ENCODE results near the gene FANCI. TPM values are rescaled to one million over a fixed set of nuclear protein-coding genes. Genes with fewer than 3 reads are reported as not detected.

FANCI gene
- total RNA-seq, 1 experiment from 2014 or later: 112 TPM

DNA sequence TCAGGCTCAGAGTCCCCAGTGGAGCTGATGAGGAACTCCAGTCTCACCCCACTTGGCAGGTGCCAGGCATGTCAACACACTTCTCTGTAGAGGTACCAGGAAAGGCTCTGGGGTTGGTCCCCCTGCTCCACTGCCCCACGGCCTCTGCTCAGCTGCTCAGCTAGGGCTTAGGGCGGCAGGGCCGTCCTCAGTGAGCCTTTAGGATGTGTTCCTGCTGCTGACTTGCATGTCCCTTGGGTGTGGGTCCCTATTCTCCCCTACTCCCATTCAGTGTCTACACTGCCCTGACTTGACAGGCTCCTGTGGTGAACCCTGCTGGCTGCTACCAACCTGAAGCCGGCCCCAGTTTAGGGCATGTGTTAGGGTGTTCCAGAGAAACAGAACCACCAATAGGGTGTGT, 108.7 kb downstream of the FANCI start:
- Histone ChIP-seq H3K4me3 (replicated peaks in 1 of 2; ENCODE audit: low read depth in 1 of 2, low read length in 2 of 2) (no peak overlapping the region), H3K36me3 (ENCODE audit: control insufficient read depth in 1 of 2, insufficient read depth in 2 of 2, low read length in 2 of 2) (no peaks in the 10 kb centered on the region), H3K4me2 (ENCODE audit: low read length) (no peak overlapping the region), H4K20me1 (ENCODE audit: insufficient read depth) (no peaks in the 10 kb centered on the region), H3K9ac (ENCODE audit: low read length) (no peak overlapping the region), H2AFZ (ENCODE audit: low read depth, low read length, poor library complexity, severe bottlenecking) (no peak overlapping the region), H3K4me1 (ENCODE audit: control insufficient read depth in 1 of 2, insufficient read depth in 2 of 2, low read length in 2 of 2) (peaks cover 0 to 12% of the 10 kb centered on the region in 2 experiments; a peak in 2 of 4 replicates), H3K9me2 (ENCODE audit: insufficient read depth) (no peaks in the 10 kb centered on the region), H3K27ac (ENCODE audit: low read depth, low read length) (no peak overlapping the region), H3K9me3 (ENCODE audit: control insufficient read depth in 1 of 2, insufficient read depth in 1 of 2, low read depth in 1 of 2, low read length in 2 of 2) (no peaks in the 10 kb centered on the region), H3K79me2 (ENCODE audit: insufficient read depth, low read length) (no peaks in the 10 kb centered on the region), H3K27me3 (ENCODE audit: insufficient read depth, low read length) (peaks cover 10% of the 10 kb centered on the region; the same call in 1 of the 2 replicates)
- RAD21 ChIA-PET (ENCODE audit: low non-redundant PET in 1 of 2, low total read pairs in 2 of 2, uncharacterized antibody in 2 of 2, unreplicated experiment in 2 of 2): no interaction called here
- TF ChIP-seq ZBTB33 (IDR thresholded peaks at IDR 0.05; ENCODE audit: extremely low read depth, insufficient replicate concordance, low read length) (no peak), REST (IDR thresholded peaks at IDR 0.05; ENCODE audit: low read depth) (no peak), MAX (IDR thresholded peaks at IDR 0.05) (no peak), ZNF274 (IDR thresholded peaks at IDR 0.05; ENCODE audit: low read depth, low read length) (no peak), CTCF (IDR thresholded peaks at IDR 0.05 in 2 of 3, conservative IDR thresholded peaks at IDR 0.05 in 1 of 3; ENCODE audit: borderline replicate concordance in 1 of 3, insufficient read depth in 1 of 3, low read depth in 2 of 3, low read length in 2 of 3) (no peak), YY1 (IDR thresholded peaks at IDR 0.05; ENCODE audit: extremely low read depth, insufficient replicate concordance, low read depth, low read length) (no peak), RAD21 (IDR thresholded peaks at IDR 0.05; ENCODE audit: low read depth) (no peak), JUND (IDR thresholded peaks at IDR 0.05) (no peak)
- CTCF ChIA-PET: interaction anchor here (0.9 kb wide), 1 partner anchor 18 kb away, joined by 3 read pairs; the partner anchor contains the start of gene POLG
- ATAC-seq (no peak), DNase-seq (ENCODE audit: low read depth, low spot score) (no peak)
- intact Hi-C loops (cut with micrococcal nuclease): no loop called here
- POLR2A ChIA-PET: no interaction called here
- BruUV-seq (replicated peaks): no TSS peak
